Mesodermal cell (in vitro differentiated cells): ENCODE results near the gene MAN1B1.

ENCODE experiments used
- H3K27ac ChIP-seq: 2 replicates; pipeline ENCODE4 v1.7.0; 2013; ENCODE audit warnings: mild to moderate bottlenecking, low read depth, low read length, moderate library complexity; ENCODE audit not compliant: severe bottlenecking
- H3K36me3 ChIP-seq: 2 replicates; pipeline ENCODE4 v1.7.1; 2013; ENCODE audit warnings: mild to moderate bottlenecking, low read length, moderate library complexity; ENCODE audit not compliant: control insufficient read depth, insufficient read depth
- H3K4me1 ChIP-seq: one replicate; pipeline ENCODE4 v1.7.1; 2013; ENCODE audit warnings: mild to moderate bottlenecking, low read length; ENCODE audit not compliant: insufficient read depth, control insufficient read depth, poor library complexity, severe bottlenecking
- H3K4me3 ChIP-seq: 2 replicates; pipeline ENCODE4 v1.7.0; 2013; ENCODE audit warnings: low read length, control low read depth, mild to moderate bottlenecking; ENCODE audit not compliant: insufficient read depth, poor library complexity, severe bottlenecking; ENCODE audit errors: extremely low read depth
- H3K9me3 ChIP-seq: 2 replicates; pipeline ENCODE4 v1.7.1; 2013; ENCODE audit warnings: mild to moderate bottlenecking, low read length, moderate library complexity; ENCODE audit not compliant: control insufficient read depth
- WGBS, 2 experiments: methylation state at CpG; one replicate each; pipeline ENCODE4 v1.1.5; 2013; ENCODE audit warnings: missing lambda C conversion rate in 2 of 2; ENCODE audit not compliant: insufficient coverage in 2 of 2; 5-methylcytosine and 5-hydroxymethylcytosine counted together

Gene MAN1B1

DNA sequence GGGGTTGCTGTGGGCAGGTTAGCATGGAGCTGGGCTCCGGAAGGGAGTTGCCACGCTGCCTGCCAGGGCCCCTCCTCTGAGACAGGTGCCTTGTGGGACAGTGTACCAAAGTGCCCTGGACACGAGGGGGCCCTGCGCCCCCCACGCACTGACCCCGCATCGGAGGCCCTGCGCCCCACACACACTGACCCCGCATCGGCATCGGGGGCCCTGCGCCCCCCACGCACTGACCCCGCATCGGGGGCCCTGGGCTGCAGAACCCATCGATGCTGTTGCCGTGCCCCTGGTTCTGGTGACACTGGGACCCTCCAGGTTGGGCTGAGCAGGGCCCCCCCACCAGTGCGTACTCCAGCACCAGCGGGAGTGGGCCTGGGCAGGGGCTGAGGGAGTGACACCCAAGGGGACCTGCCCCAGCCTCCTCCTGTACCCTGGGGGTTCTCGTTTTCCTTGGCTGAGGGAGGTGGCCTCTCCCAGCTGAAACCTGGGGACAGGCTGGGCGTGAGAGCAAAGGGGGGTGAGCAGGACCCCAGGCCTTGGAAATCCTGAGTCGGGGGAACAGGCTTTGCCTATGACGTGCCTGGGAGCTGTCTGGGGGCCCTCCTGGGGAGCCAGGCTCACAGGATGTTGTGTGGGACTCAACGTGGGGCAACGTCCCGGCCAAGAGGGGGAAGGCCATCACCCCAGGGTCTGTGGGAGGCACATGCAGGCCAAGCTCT, 23.3 kb upstream of the MAN1B1 start:
- no peak overlapping the region for H3K27ac ChIP-seq
- H3K9me3 ChIP-seq = no peaks in the 10 kb centered on the region
- no peaks in the 10 kb centered on the region for H3K36me3 ChIP-seq
- peaks cover under 1% of the 10 kb centered on the region for H3K4me1 ChIP-seq
- no peak overlapping the region for H3K4me3 ChIP-seq
- WGBS, 2 experiments = 88 to 91% methylated on average over 17 of the region's 26 CpGs

DNA sequence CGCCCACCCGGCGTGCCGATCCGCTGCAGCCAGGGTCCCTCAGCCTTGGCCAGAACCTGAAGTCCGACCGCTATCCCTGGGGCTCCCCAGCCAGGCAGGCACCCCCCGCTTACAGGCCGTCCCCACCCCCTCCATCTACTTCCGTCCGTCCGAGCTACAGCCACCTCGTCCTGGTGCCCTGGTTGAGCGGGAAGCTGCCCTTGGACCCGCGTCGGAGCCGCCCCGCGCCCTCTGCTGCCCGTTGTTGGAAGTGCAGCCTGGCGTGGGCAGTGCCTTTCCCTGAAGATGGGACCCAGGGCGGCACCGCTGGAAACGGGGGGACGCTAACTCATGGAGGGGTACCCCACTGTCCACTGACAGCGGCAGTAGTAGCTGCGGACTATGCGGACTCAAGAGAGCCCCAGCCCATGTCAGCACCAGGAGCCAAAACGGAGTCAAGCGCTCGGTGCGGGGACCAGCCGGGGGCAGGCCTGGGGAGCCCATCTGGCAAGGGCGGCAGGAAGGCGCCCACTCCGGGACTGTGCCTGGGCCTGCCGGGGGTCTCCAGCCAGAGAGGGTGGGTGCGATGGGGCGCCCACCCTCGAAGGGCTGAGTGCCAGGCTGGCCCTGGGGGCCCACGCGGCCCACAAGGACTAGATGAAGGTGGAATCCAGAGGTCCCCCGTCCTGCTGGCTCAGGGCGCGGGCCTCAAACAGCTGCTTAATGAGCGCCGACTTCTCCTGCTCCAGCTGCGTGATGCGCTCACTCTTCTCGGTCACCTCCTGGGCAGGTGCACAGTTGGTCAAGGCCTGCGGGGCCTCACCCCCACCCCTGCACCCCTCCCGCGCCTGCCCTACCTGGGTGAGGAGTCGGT, 22.5 kb upstream of the MAN1B1 start:
- WGBS, 2 experiments = 65 to 68% methylated on average over 42 to 49 of the region's 55 CpGs
- Histone ChIP-seq H3K36me3 (no peaks in the 10 kb centered on the region), H3K4me1 (peaks cover 7% of the 10 kb centered on the region), H3K9me3 (no peaks in the 10 kb centered on the region), H3K4me3 (no peak overlapping the region), H3K27ac (no peak overlapping the region)

DNA sequence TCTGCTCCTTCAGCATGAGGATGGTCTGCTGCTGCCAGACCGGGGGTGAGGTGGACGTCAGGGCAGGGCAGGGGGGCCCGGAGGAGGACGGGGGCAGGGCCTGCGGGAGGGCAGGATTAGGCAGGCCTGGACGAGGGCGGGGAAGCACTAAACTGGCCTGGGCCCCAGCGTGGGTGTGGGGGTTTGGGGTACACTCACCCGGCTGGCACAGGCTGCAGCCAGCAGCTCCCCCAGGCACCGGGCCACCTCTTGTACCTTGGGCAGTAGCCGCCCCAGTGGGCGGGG, 22.0 kb upstream of the MAN1B1 start:
- 93 to 94% methylated on average over 5 to 12 of the region's 12 CpGs for WGBS, 2 experiments
- H3K27ac ChIP-seq = no peak overlapping the region
- H3K36me3 ChIP-seq = no peaks in the 10 kb centered on the region
- peaks cover 7% of the 10 kb centered on the region for H3K4me1 ChIP-seq
- H3K9me3 ChIP-seq = no peaks in the 10 kb centered on the region
- no peak overlapping the region for H3K4me3 ChIP-seq

DNA sequence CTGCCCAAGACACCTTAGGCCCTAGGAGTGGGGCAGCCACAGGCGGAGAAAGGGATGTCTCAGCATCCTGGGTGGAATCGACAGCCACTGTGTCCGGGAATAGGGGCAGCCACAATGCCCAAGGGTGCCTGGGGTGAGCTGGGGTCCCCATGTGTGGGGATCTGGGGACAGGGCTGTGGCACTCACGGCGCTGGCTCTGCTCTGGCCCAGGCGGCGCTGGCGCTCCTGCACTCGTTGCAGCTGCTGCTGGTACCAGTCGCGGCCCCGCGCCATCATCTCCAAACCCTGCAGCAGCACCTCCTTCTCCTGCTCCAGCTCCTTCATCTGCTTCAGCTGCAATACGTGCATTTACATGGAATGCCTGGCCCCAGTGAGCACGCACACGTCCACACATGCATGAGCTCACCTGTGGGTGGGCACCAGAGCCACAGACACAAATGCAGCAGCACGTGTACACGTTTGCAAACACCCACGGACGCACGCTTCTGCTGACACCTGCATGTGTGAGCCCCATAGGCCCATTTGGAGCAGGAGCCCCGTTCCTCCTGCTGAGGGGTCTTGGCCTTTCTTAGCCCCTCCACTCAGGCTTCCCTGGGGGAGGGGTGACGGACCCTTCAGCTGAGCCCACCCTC, 21.3 kb upstream of the MAN1B1 start:
- Histone ChIP-seq H3K36me3 (no peaks in the 10 kb centered on the region), H3K27ac (no peak overlapping the region), H3K9me3 (no peaks in the 10 kb centered on the region), H3K4me3 (no peak overlapping the region), H3K4me1 (peaks cover 7% of the 10 kb centered on the region)
- 93 to 96% methylated on average over 23 of the region's 23 CpGs for WGBS, 2 experiments

DNA sequence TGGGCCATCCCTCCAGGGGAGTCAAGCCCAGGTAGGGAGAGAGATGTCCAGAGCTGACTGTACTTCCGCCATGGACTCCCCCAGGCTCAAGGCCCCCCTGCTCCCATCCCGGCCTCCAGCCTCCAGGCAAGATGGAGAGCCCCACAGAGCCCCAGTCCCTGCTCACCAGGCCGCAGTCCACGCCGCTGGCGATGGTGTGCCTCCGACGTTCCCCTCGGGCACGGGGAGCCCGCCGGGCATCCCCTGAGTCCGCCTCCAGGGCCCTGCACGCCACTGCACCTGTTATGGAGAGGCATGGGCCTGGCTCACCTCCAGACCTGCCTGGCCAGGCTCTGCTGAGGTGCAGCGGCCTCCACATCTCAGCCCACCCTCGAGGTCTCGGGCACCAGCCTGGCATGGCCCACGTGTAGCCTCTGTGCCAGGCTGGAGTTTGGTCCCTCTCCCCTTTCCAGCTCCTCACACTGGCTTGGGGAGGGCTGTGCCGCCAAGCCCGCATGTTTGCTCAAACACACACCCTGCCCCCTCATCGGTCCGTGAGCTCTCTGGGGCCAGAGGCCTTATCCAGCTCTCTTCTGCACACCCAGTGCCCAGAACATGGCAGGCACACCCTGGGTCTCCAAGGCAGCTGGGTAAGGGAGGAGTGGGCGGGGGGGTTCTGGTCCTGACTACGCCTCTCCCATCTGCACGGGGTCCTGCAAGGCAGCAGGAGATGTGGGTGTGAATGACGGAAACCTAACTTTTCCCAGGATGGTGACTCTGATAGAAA, 20.5 kb upstream of the MAN1B1 start:
- Histone ChIP-seq H3K4me1 (peaks cover 12% of the 10 kb centered on the region), H3K36me3 (no peaks in the 10 kb centered on the region), H3K27ac (no peak overlapping the region), H3K4me3 (no peak overlapping the region), H3K9me3 (no peaks in the 10 kb centered on the region)
- WGBS, 2 experiments = 89 to 93% methylated on average over 20 to 22 of the region's 26 CpGs

DNA sequence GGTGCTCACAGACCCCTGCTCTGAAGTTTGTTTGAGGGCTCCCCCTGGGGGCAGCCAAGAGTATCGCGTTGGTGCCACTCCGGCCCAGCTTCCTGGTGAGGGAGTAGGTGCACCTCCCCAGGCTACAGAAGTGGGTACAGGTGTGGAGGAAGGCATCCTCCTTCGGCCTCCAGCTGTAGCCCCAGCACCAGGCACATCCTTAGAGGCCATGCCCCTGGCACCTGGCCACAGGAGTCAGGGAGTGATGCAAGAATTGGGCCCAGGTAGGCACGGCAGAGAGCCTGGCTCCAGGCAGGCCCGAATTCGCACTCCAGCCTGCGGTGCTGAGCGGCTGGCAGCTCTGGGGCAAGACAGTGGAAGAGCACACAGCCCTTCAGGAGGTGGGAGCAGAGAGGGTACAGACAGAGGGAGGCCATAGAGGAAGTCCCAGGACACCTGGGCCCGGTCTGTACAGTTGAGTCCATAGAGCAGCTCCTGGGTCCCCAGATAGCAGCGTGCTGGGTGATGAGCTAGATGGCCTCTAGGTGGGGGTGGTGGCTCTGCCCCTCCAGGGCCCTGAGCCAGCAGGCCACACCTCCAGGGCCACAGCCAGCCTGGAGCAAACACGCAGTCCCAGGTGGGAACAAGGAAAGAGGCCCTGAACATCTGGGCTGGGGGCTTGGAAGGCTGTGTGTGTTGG, 18.8 kb upstream of the MAN1B1 start:
- Histone ChIP-seq H3K9me3 (no peaks in the 10 kb centered on the region), H3K36me3 (no peaks in the 10 kb centered on the region), H3K27ac (no peak overlapping the region), H3K4me3 (no peak overlapping the region), H3K4me1 (peaks cover 12% of the 10 kb centered on the region)
- 62 to 77% methylated on average over 9 to 12 of the region's 12 CpGs for WGBS, 2 experiments

DNA sequence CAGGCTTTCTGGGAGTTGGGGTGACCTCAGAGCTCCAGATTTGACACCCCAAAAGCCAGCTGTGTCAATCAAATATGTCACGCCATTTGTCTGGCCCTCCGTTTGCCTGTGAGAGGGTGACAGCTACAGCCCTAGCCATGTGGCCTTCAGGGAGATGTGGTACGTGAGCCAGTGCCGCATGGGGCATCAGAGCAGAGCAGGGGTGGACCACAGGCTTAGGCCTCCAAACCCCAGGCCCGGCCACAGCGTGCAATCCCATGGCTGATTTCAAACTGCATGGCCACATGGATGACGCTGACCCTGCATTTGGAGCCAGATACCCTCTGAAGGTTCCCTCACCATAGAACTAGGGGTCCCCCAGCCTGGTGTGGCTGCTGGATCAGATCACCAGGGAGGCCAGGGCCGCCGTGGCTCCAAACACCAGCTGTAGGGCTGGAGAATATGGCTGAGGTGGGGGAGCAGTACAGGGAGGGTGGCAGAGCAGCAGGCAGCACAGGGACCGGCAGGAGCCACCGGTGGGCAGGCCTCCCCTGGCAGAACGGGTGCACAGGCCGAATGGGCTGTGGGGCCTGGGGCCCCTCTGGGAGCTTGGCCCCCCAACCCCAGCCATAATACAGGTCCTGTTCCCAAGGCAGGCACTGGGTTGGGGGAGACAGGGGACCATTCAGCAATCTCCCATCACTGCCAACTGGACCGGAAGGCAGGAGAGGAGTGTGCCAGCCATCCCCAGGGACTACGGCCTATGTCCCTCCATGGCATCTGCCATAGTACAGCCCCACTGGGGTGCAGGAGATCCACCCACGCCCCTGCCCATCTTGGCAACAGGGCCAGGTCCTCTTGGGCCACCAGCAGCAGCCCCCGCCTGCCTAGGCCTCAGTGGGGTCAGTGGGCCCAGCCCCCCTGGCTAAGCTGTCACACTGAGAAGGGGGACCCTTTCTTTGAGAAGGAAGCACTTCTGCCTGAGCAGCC, 18.0 kb upstream of the MAN1B1 start:
- WGBS, 2 experiments = 91 to 96% methylated on average over 13 to 16 of the region's 17 CpGs

DNA sequence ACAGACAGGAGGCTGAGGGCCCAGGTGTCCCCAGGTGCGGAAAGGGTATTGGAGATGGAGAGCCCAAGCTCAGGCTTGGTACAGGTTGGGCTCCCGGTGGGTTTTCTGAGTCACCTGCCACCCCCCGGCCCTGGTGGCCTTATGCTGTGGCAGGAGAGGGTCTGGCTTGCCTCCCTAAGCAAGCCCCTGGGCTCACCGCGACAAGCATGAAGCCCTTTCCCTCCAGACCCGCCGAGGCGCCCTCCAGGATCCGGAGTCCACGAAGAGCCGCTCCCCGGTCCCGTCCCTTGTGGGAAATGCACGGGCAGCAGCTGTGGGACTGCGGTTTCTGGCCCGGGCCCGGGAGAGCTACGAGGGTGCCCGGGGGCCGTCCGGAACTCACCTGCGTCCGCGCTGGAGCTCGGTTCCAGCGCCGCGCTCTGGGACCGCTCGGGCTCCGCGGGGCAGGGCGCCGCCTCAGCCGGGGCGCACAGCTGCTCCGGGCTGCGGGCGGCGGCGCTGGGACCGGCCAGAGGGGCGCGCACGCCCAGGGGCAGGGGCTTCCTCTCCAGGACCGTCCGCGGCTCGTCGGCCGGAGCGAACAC, 17.2 kb upstream of the MAN1B1 start:
- Histone ChIP-seq H3K4me1 (peaks cover 12% of the 10 kb centered on the region), H3K27ac (no peak overlapping the region), H3K36me3 (no peaks in the 10 kb centered on the region), H3K4me3 (peak overlapping the region; percentile 38), H3K9me3 (no peaks in the 10 kb centered on the region)
- 3 to 8% methylated on average over 39 to 50 of the region's 52 CpGs for WGBS, 2 experiments

More for the DNA sequence above, 18.0 kb upstream of the MAN1B1 start:
- H3K36me3 ChIP-seq = no peaks in the 10 kb centered on the region
- H3K4me3 ChIP-seq = peak overlapping the region; percentile 38
- no peak overlapping the region for H3K27ac ChIP-seq
- peaks cover 12% of the 10 kb centered on the region for H3K4me1 ChIP-seq
- no peaks in the 10 kb centered on the region for H3K9me3 ChIP-seq

DNA sequence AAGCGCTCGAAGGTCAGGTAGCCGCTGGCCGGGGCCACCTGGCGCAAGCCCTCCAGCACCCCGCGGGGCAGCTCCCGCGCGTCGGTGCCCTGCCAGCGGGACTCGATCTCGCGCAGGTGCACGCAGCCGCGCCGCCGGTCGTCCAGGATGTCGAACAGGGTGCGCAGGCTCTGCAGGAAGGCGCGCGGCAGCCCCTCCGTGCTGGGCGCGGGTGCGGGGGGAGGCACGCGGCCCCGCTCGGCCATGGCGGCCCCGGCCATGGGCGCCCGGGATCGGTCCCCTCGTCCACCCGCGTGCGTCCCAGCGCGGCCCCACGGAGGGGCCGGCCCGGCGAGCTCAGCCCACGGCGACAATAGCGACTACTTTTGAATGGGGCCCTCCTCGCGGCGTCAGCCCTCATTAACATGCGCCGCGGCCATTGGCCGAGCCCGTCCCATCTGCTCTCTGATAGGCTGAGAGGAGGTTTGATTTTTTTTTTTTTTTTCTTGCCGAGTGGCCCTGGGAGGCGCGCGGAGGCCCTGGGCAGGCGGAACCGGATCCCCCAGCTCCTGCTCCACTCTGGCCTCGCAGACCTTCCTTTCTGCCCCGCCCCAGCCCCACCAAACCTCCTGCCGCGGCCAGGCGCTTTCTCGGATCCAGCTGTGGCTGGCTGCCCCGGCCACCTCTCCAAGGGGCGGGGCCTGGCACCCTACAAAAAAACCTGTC, 16.4 kb upstream of the MAN1B1 start, which contains the start of gene SAPCD2:
Gene SAPCD2, minus strand, starts transcription at position 357 of the 705 bp plus-strand sequence. Its CDS starts 97 bp downstream, at position 260.
- H3K4me1 ChIP-seq = peaks cover 12% of the 10 kb centered on the region
- H3K4me3 ChIP-seq = peak within 1 kb of the TSS; percentile 40
- 0 to 1% methylated on average over 50 to 51 of the region's 74 CpGs for WGBS, 2 experiments
- H3K36me3 ChIP-seq = no peaks in the 10 kb centered on the region
- peak within 1 kb of the TSS; percentile 67 for H3K27ac ChIP-seq
- H3K9me3 ChIP-seq = no peaks in the 10 kb centered on the region
